ENCODE data around the gene ZNF579.
A peak's percentile ranks its signal among the peaks of the same experiment; 100 is the strongest.

ZNF579 gene

GRCh38 chr19:55611983-55612645 lies 31.5 kb upstream of the ZNF579 start:
- DNase-seq = no peak

- no peak for DNase-seq
These were observed 30.8 kb upstream of the ZNF579 start for GRCh38 chr19:55611300-55611982.

- no peak for DNase-seq
These were observed 28.7 kb upstream of the ZNF579 start for GRCh38 chr19:55609326-55609725.

GRCh38 chr19:55606817-55607216 lies 26.2 kb upstream of the ZNF579 start:
- no peak for DNase-seq

GRCh38 chr19:55606471-55606787 lies 25.8 kb upstream of the ZNF579 start:
- no peak for DNase-seq

- DNase-seq = peak; percentile 55 to 69
These were observed 25.2 kb upstream of the ZNF579 start, which contains the start of gene ZNF865 for GRCh38 chr19:55605637-55606470. TSS of gene ZNF865 (plus strand) at chr19:55605647. CDS start at chr19:55613619, 7,972 bp downstream.

GRCh38 chr19:55605207-55605636 lies 24.6 kb upstream of the ZNF579 start:
- peak; percentile 97 to 99 for DNase-seq

GRCh38 chr19:55603581-55604292 lies 23.1 kb upstream of the ZNF579 start:
- DNase-seq = no peak

GRCh38 chr19:55603115-55603514 lies 22.5 kb upstream of the ZNF579 start:
- DNase-seq = no peak

GRCh38 chr19:55602104-55603001 lies 21.7 kb upstream of the ZNF579 start:
- no peak for DNase-seq

- peak in 1 of 2 experiments; percentile 17 for DNase-seq
These were observed 20.4 kb upstream of the ZNF579 start for GRCh38 chr19:55601084-55601483.

- DNase-seq = no peak
These were observed 20.0 kb upstream of the ZNF579 start for GRCh38 chr19:55600662-55601028.

GRCh38 chr19:55599842-55600661 lies 19.4 kb upstream of the ZNF579 start, which contains the start of gene ZNF524:
TSS of gene ZNF524 (plus strand) at chr19:55600288. CDS start at chr19:55602113, 1,825 bp downstream.
- peak; percentile 98 to 99 for DNase-seq

GRCh38 chr19:55599468-55599841 lies 18.8 kb upstream of the ZNF579 start, which contains the start of gene FIZ1:
TSS of gene FIZ1 (minus strand) at chr19:55599517. CDS start at chr19:55597865, 1,652 bp downstream.
- peak; percentile 99 for DNase-seq

GRCh38 chr19:55598719-55599467 lies 18.2 kb upstream of the ZNF579 start:
- DNase-seq = peak; percentile 94 to 96

- DNase-seq = no peak
These were observed 17.4 kb upstream of the ZNF579 start for GRCh38 chr19:55598034-55598433.

- DNase-seq = no peak
These were observed 16.9 kb upstream of the ZNF579 start for GRCh38 chr19:55597501-55597921.

- no peak for DNase-seq
These were observed 15.7 kb upstream of the ZNF579 start for GRCh38 chr19:55596304-55596703.

- DNase-seq = no peak
These were observed 14.4 kb upstream of the ZNF579 start for GRCh38 chr19:55594996-55595545.
